Vagina (tissue), 2 donors: ENCODE measurements around the gene L3MBTL4.

Source experiments
- POLR2A ChIP-seq, 2 donors: fragments of 450-650 bp; IDR thresholded peaks; one replicate each; pipeline ENCODE4 v1.6.1; 2017; ENCODE audit warnings: antibody characterized with exemption in 2 of 2, mild to moderate bottlenecking in 2 of 2, moderate library complexity in 2 of 2
- TF ChIP-seq, protein P1 (sequence below), 3 experiments: fragments of 450-650 bp in 2 of 3; fragments of 200-600 bp in 1 of 3; sonication (generic) in 1 of 3; IDR thresholded peaks; one replicate each; pipeline ENCODE4 v1.5.1; 2017 to 2019; ENCODE audit warnings: antibody characterized with exemption in 3 of 3, mild to moderate bottlenecking in 2 of 3, moderate library complexity in 2 of 3

DNA sequence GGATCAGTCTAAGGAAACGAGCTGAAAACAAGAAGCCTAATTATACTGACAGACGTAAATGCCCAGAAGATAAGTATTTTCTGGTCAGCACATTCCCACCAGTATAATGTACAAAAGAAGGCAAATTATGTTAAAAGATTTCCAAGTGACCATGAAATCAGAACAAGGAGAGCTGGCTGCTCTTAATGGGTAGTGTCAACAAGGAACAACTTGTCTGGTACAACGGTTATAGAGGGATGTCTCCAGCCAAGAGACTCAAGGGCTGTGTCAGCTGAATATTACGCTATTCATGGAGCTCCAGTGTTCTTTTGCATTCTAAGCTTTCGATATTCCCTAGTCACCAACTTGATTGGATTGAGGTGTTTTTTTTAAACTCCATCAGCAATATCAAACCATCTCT is 8.6 kb upstream of the L3MBTL4 start:
- TF ChIP-seq POLR2A (IDR thresholded peaks at IDR 0.05): no peak
- TF ChIP-seq, protein P1, sequence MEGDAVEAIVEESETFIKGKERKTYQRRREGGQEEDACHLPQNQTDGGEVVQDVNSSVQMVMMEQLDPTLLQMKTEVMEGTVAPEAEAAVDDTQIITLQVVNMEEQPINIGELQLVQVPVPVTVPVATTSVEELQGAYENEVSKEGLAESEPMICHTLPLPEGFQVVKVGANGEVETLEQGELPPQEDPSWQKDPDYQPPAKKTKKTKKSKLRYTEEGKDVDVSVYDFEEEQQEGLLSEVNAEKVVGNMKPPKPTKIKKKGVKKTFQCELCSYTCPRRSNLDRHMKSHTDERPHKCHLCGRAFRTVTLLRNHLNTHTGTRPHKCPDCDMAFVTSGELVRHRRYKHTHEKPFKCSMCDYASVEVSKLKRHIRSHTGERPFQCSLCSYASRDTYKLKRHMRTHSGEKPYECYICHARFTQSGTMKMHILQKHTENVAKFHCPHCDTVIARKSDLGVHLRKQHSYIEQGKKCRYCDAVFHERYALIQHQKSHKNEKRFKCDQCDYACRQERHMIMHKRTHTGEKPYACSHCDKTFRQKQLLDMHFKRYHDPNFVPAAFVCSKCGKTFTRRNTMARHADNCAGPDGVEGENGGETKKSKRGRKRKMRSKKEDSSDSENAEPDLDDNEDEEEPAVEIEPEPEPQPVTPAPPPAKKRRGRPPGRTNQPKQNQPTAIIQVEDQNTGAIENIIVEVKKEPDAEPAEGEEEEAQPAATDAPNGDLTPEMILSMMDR (IDR thresholded peaks at IDR 0.05): no peak
